ENCODE measurements around the gene KLF17. TPM values are rescaled to one million over a fixed set of nuclear protein-coding genes. Genes with fewer than 3 reads are reported as not detected.

KLF17 gene
- total and polyA plus RNA-seq, 2 of the 8 experiments (the other 6 are each of a cell fraction or from before 2014, with no cell fraction given) = not detected

GRCh38 chr1:44071461-44071860, 47.2 kb upstream of the KLF17 start (continued):
- no peak for TF ChIP-seq RFX5 (IDR thresholded peaks at IDR 0.05; ENCODE audit: borderline replicate concordance, low read depth, low read length)

GRCh38 chr1:44072204-44072603, 46.4 kb upstream of the KLF17 start:
- H2BK5ac ChIP-seq (ENCODE audit: low read depth, low read length) = no peak overlapping the region
- H4K20me1 ChIP-seq (replicated peaks in 1 of 2; ENCODE audit: control insufficient read depth in 1 of 2, insufficient read depth in 2 of 2, low read length in 2 of 2) = no peaks in the 10 kb centered on the region
- no peaks in the 10 kb centered on the region for H3K79me1 ChIP-seq (ENCODE audit: low read depth, low read length)
- H3K27ac ChIP-seq (ENCODE audit: low read depth, low read length) = no peak overlapping the region
- no peak for DNase-seq (ENCODE audit: low read depth in 1 of 2, low spot score in 2 of 2)
- no peaks in the 10 kb centered on the region; the same call in 1 of the 2 replicates for H3K23me2 ChIP-seq (ENCODE audit: low read depth, low read length)
- H2BK20ac ChIP-seq (ENCODE audit: low read length) = no peak overlapping the region
- no peaks in the 10 kb centered on the region for H3K36me3 ChIP-seq (ENCODE audit: control insufficient read depth in 2 of 4, insufficient read depth in 4 of 4, low read length in 3 of 4)
- peaks cover 0 to 4% (median 1%) of the 10 kb centered on the region in 4 experiments; a peak in 1 of 7 replicates for H3K27me3 ChIP-seq (replicated peaks in 1 of 4; ENCODE audit: control insufficient read depth in 3 of 4, extremely low read depth in 1 of 4, insufficient read depth in 3 of 4, low read length in 3 of 4)
- H3K18ac ChIP-seq (ENCODE audit: extremely low read depth, low read length) = no peak overlapping the region
- H3K4me1 ChIP-seq (replicated peaks in 1 of 4; ENCODE audit: control insufficient read depth in 3 of 4, insufficient read depth in 4 of 4, low read length in 3 of 4) = peaks cover 3 to 7% (median 4%) of the 10 kb centered on the region in 4 experiments; a peak in 5 of 7 replicates
- H4K8ac ChIP-seq (ENCODE audit: extremely low read depth, insufficient read depth, low read length) = no peak overlapping the region
- no peak overlapping the region for H3K4me2 ChIP-seq (ENCODE audit: insufficient read depth in 1 of 2, low read depth in 2 of 2, low read length in 2 of 2)
- H2BK15ac ChIP-seq (ENCODE audit: low read length) = no peak overlapping the region
- H3K9me3 ChIP-seq (ENCODE audit: insufficient read depth in 2 of 2, low read depth in 1 of 2, low read length in 1 of 2) = no peaks in the 10 kb centered on the region
- CTCF ChIA-PET (ENCODE audit: partially characterized antibody) = interaction anchor here (1.3 to 3.0 kb wide), 4 partner anchors 20 to 36 kb away, joined by 3 to 9 read pairs (median 8); no protein-coding TSS in a partner anchor
- no peak overlapping the region for H3K4ac ChIP-seq (replicated peaks; ENCODE audit: insufficient read length, low read depth, low read length)
- no peak overlapping the region for H3K23ac ChIP-seq (ENCODE audit: insufficient read length)
- POLR2A ChIA-PET (ENCODE audit: partially characterized antibody) = no interaction called here
- no peak overlapping the region for H2AFZ ChIP-seq (ENCODE audit: low read length)
- H3K56ac ChIP-seq (replicated peaks; ENCODE audit: insufficient read length, low read depth, low read length) = no peak overlapping the region
- H4K91ac ChIP-seq (replicated peaks; ENCODE audit: insufficient read length, low read length) = no peak overlapping the region
- H2AK5ac ChIP-seq (ENCODE audit: low read depth, low read length) = no peak overlapping the region
- H4K5ac ChIP-seq (ENCODE audit: insufficient read length, low read depth, low read length) = no peak overlapping the region
- H2BK120ac ChIP-seq (replicated peaks; ENCODE audit: low read depth, low read length) = no peak overlapping the region
- H3K4me3 ChIP-seq (ENCODE audit: extremely low read depth in 1 of 4, insufficient read depth in 2 of 4, low read depth in 3 of 4, low read length in 4 of 4) = no peak overlapping the region
- no peak overlapping the region for H3K14ac ChIP-seq (ENCODE audit: insufficient read length)
- H2BK12ac ChIP-seq (ENCODE audit: low read depth, low read length) = no peak overlapping the region
- no peak for FAIRE-seq
- no peak overlapping the region for H3K9ac ChIP-seq (replicated peaks in 1 of 4; ENCODE audit: extremely low read depth in 1 of 4, low read depth in 3 of 4, low read length in 3 of 4)
- no peaks in the 10 kb centered on the region for H3K79me2 ChIP-seq (ENCODE audit: control insufficient read depth in 1 of 2, insufficient read depth in 2 of 2, low read length in 2 of 2)
- no peak for TF ChIP-seq NRF1 (IDR thresholded peaks at IDR 0.05; ENCODE audit: low read depth, low read length)
- no peak for TF ChIP-seq TCF12 (IDR thresholded peaks at IDR 0.05; ENCODE audit: low read depth, low read length)
- TF ChIP-seq GTF2F1 (IDR thresholded peaks at IDR 0.05; ENCODE audit: borderline replicate concordance, low read depth, low read length) = no peak
- no peak for TF ChIP-seq HDAC6 (IDR thresholded peaks at IDR 0.05; ENCODE audit: low read depth, low read length)

Measured in H1 (cell line).